ENCODE data around the gene ZNF217.

DNA sequence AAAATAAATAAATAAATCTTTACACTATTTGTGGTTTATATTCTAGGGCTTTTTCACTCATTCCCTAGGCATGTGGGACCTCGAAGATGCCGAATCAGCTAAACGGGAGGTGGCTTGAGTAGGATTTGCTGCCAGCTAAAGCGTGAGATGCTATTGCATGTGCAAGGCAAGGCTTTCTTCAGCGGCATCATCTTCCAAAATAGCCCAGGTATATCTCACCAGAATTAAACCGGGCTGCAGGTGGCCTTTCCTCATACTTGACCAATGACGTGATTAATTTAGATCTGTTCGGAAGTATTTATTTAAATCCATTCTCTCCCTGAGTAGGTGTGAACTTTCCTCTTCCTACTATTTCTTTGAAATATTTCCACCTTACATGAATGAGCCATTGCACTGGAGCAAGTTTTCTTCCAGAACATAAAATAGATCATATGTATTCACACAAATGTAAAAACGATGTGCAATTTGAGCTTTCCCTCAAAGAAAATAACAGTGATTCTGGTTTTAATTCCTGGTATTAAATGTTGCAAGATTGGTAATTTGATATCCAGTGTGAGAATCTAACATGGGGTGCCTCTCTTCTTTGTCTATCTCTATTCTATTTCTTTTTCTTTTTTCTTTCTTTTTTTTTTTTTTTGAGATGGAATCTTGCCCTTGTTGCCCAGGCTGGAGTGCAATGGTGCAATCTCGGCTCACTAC lies 24.3 kb upstream of the ZNF217 start:
- TF ChIP-seq KDM4B (IDR thresholded peaks at IDR 0.05; ENCODE audit: borderline replicate concordance in 2 of 2, low read depth in 1 of 2) (no peak), ZNF23 (CRISPR knock-in tag; IDR thresholded peaks at IDR 0.05) (no peak), PYGO2 (tag; IDR thresholded peaks at IDR 0.05) (no peak), RBM22 (IDR thresholded peaks at IDR 0.05; ENCODE audit: low read depth, low read length, poor library complexity, severe bottlenecking) (no peak), TBL1XR1 (IDR thresholded peaks at IDR 0.05; ENCODE audit: low read length in 2 of 2) (no peak), POLR2A (conservative IDR thresholded peaks at IDR 0.05) (no peak), ZNF24 (IDR thresholded peaks at IDR 0.05) (no peak), BRD9 (IDR thresholded peaks at IDR 0.05; ENCODE audit: low read depth, partially characterized antibody) (no peak), ZNF778 (CRISPR knock-in tag; IDR thresholded peaks at IDR 0.05) (no peak), SETDB1 (IDR thresholded peaks at IDR 0.05; ENCODE audit: low read length) (no peak), NR3C1 (CRISPR knock-in tag; IDR thresholded peaks at IDR 0.05) (no peak)
- TF ChIP-seq, protein P1, sequence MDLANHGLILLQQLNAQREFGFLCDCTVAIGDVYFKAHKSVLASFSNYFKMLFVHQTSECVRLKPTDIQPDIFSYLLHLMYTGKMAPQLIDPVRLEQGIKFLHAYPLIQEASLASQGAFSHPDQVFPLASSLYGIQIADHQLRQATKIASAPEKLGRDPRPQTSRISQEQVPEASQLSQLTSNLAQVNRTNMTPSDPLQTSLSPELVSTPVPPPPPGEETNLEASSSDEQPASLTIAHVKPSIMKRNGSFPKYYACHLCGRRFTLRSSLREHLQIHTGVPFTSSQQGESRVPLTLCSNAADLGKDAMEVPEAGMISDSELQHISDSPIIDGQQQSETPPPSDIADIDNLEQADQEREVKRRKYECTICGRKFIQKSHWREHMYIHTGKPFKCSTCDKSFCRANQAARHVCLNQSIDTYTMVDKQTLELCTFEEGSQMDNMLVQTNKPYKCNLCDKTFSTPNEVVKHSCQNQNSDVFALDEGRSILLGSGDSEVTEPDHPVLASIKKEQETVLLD (IDR thresholded peaks at IDR 0.05) = no peak
- TF ChIP-seq, protein P2, sequence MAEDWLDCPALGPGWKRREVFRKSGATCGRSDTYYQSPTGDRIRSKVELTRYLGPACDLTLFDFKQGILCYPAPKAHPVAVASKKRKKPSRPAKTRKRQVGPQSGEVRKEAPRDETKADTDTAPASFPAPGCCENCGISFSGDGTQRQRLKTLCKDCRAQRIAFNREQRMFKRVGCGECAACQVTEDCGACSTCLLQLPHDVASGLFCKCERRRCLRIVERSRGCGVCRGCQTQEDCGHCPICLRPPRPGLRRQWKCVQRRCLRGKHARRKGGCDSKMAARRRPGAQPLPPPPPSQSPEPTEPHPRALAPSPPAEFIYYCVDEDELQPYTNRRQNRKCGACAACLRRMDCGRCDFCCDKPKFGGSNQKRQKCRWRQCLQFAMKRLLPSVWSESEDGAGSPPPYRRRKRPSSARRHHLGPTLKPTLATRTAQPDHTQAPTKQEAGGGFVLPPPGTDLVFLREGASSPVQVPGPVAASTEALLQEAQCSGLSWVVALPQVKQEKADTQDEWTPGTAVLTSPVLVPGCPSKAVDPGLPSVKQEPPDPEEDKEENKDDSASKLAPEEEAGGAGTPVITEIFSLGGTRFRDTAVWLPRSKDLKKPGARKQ (CRISPR knock-in tag; IDR thresholded peaks at IDR 0.05) = no peak
- TF ChIP-seq, protein P3, sequence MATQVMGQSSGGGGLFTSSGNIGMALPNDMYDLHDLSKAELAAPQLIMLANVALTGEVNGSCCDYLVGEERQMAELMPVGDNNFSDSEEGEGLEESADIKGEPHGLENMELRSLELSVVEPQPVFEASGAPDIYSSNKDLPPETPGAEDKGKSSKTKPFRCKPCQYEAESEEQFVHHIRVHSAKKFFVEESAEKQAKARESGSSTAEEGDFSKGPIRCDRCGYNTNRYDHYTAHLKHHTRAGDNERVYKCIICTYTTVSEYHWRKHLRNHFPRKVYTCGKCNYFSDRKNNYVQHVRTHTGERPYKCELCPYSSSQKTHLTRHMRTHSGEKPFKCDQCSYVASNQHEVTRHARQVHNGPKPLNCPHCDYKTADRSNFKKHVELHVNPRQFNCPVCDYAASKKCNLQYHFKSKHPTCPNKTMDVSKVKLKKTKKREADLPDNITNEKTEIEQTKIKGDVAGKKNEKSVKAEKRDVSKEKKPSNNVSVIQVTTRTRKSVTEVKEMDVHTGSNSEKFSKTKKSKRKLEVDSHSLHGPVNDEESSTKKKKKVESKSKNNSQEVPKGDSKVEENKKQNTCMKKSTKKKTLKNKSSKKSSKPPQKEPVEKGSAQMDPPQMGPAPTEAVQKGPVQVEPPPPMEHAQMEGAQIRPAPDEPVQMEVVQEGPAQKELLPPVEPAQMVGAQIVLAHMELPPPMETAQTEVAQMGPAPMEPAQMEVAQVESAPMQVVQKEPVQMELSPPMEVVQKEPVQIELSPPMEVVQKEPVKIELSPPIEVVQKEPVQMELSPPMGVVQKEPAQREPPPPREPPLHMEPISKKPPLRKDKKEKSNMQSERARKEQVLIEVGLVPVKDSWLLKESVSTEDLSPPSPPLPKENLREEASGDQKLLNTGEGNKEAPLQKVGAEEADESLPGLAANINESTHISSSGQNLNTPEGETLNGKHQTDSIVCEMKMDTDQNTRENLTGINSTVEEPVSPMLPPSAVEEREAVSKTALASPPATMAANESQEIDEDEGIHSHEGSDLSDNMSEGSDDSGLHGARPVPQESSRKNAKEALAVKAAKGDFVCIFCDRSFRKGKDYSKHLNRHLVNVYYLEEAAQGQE (IDR thresholded peaks at IDR 0.05; ENCODE audit: borderline replicate concordance) = no peak
- TF ChIP-seq, protein P3 (CRISPR knock-in tag; IDR thresholded peaks at IDR 0.05; ENCODE audit: low read depth) = no peak
